ENCODE measurements around the gene ZNF512B.

GRCh38 chr20:63958471-63958870 is 11.3 kb downstream of the ZNF512B start:
- TF ChIP-seq CTCF (IDR thresholded peaks at IDR 0.05; ENCODE audit: low read length) (no peak), EZH2 (IDR thresholded peaks at IDR 0.05; ENCODE audit: borderline replicate concordance, low read length) (no peak)

Measured in OCI-LY1 (cell line).